NCI-H2196 (cell line): Measurements from ENCODE around the gene PSTK.
A peak's percentile ranks its signal among the peaks of the same experiment; 100 is the strongest.

Experiments used
- DNase-seq: peaks from one replicate; lab custom pipeline; 2025; ENCODE audit not compliant: unreplicated experiment; lab: John Stamatoyannopoulos, UW

Gene PSTK, protein sequence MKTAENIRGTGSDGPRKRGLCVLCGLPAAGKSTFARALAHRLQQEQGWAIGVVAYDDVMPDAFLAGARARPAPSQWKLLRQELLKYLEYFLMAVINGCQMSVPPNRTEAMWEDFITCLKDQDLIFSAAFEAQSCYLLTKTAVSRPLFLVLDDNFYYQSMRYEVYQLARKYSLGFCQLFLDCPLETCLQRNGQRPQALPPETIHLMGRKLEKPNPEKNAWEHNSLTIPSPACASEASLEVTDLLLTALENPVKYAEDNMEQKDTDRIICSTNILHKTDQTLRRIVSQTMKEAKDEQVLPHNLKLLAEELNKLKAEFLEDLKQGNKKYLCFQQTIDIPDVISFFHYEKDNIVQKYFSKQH

DNA sequence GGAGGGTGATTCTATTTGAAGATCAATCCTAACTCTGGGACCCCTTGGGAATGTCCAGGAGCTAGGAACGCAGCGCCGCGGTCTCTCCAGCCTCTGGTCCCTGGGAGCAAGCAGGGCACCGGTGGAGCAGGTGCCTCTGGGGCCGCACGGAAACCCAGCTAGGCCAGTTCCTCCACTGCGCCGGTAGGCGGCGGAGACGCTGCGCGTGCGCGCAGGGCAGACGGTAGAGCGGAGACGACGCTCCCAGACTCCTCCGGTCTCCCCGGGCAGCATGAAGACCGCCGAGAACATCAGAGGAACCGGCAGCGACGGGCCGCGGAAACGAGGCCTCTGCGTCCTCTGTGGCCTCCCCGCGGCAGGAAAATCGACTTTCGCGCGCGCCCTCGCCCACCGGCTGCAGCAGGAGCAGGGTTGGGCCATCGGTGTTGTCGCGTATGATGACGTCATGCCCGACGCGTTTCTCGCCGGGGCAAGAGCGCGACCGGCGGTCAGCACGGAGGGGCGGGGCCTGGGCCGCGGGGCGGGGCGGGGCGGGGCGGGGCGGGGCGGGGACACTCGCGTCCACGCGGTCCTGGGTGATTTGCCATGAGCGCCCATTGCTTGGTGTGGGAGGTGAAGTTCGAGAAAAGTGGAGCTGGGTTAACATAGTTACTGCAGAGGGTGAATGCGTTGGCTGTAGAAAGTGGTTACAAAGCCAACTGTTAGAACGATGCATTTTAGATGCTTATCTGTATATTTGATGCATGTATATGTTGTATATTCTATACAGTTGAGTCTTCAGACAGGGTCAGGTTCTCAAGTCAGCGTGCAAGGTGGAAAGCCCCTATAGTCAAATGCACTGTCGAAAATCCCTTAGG, at the start of gene PSTK:
PSTK (plus strand) TSS at position 193 of the 857 bp plus-strand sequence; CDS start at position 272, 79 bp downstream.
- peak; percentile 79 for DNase-seq

DNA sequence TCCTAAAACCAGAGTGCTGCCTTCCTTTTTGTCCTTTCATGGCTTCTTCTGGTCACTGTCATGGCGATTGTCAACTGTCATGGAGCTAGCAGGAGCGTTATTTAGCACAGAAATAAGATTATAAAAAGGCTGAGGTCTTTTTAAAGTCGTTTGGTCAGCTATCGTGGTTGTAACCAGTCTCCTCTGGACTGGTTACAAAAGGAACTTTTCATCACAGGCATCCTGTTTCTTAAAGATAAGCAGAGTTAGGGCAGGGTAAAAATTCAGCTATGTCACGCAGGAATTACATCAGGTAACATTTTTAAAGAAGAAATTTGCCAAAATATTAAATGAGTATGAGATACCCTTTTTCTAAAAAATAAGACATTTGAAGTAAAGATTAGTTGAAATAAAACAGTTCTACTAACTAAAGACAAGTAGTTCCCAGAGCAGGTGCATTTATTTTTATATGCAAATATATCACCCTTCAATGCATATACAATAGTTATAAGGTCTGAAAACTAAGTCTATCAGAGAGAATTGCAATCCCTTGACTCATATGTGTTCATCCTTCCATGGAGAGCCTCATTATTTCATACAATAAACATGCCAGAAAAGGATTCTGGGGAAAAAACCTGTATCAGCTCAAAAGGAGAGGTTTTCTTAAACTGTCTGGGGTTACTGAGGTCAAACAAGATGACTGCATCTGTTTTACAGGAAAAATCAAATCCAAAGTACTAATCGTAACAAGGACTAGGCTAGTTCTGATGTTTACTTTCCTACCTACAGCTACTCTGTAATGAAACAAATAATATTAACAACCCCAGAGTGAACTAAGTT, 48.9 kb upstream of the PSTK start:
- DNase-seq: no peak

DNA sequence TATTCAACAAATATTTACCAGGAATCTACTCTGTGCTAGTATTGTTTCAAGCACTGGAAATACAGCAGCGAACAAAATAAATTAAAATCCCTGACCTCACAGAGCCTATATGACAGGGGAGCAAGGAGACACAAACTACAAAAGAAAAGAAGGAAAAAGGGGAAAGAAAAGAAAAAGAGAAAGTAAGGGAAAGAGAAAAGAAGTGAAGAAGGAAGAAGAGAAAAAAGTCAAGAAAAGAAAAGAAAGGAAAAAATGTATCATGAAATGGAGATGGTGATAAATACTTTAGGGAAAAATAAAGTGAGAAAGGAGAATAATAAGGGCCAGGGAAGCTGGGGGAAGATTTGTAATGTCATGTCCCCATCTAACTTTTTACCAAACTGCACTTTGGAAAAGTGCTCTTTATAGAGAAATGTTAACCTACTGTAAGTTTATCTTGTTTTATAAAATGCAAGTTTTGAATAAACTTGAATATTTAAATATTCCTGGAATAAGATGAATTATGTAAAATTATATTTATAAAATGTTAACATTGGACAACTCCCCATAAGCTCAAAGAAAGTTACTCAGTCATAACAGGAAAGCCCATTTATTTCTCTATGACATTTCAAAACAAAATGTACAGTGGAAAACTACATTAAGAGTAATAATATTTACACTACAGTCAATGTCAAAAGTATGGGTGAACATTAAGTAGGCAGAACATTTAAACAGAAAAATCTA, 40.9 kb upstream of the PSTK start:
- DNase-seq: no peak

DNA sequence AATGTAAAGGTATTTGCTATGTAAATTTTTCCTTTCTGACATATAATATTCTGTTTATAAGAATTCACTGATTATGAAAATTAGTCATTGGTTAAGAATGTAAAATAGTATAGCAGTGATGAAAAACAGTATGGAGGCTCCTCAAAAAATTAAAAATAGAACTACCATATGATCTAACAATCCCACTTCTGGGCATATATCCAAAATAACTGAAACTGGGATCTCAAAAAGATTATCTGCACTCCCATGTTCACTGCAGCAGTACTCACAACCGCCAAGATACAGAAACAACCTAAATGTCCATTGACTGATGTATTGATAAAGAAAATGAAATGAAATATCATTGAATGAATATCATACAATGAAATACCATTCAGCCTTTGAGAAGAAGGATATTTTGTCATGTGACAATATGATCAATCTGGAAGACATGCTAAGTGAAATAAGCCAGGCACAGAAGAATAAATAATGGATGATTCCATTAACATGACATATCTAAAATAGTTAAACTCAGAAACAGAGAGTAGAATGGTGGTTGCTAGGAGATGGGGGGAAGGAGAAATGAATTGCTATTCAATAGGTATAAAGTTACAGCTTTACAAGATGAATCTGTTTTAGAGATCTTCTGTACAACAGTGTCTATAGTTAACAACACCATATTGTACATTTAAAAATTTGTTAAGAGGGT, 40.2 kb upstream of the PSTK start:
- no peak for DNase-seq

DNA sequence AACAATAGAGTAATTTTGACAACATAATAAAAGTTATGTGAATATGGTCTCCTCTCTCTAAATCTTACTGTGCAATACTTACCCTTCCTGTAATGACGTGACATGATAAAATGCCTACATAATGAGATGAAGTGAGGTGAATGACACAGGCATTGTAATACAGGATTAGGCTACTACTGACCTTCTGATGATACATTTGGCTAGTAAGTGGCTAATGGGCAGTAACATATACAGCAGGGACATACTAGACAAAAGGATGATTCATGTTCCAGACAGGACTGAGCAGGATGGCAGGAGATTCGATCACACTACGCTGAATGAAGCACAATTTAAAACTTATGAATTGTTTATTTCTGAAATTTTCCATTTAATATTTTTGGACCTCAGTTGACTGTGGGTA, 30.9 kb upstream of the PSTK start:
- no peak for DNase-seq

DNA sequence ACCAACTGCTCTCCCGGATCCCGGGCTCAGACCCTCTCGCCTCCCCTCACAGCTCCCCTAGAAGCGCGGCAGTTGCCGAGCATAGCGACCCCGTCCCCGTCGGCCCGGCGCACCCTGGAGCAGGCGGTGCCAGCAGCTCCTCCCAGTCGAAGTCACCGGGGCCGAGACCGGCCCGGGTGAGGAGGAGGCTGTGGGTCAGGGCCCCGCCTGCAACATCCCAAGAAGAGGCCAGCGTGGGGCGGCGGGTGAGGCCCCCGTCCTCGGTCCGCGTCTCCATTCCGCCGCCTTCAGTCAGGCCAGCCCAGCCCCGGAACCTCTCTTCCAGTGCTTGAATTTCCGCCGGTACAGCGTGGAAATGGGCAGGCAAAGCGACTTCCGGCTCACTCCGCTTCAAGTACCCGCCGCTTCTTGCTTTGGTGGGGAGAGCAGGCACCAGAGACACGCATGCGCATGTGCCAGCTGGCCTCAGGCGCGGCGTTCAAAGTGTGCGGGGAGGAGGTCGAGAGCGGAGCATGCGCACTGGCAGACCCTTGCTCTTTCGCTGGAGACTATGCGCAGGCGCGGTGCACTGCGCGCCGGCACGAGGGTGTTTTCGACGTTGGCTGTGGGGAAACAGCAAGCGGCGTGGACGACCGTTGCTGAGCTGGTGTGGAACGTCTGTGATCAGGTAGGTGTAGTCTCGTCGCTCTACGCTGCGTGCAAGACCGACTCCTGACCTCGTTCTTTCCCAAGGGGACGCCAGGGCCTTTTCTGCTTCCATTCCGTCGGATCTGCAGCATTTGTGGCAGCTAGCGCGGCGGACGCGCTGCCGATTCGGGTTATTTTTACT, 26.1 kb upstream of the PSTK start, which contains the start of gene C10orf88:
C10orf88 (minus strand) TSS at position 326 of the 829 bp plus-strand sequence; CDS start at position 277, 49 bp downstream.
- DNase-seq: peak; percentile 87

DNA sequence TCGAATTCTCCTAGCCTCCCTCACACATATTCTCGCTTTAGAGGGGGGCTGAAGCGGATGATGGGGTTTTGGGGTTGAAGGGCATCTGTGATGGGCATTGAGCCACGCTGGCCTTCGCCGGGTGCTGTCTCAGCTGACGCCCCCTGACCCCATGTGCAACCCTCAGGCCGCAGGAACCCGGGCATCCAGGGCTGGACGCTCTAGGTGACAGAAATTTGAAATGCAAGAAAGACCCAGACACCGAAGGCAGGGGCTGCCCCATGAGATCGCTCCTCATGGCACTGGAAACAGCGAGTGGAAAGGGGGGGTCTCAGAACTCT, 25.5 kb upstream of the PSTK start:
- no peak for DNase-seq

DNA sequence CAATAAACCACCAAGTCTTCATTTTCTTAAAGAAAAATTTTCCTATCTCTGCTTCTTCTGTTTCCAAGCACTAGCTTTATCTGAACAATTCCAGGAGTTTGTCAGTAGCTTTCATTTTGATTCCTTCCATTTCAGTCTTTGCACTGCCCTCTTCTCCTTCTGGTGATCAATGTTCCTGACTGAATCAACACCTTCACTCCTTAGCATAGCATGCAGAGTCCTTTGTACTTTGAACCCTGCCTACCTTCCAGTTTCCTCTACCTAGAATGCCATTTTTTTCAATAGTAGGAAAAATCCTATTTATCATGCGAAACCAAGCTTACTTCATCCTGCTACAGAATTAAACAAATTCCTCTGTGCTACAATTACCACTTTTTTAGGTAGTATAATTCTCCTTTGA, 24.3 kb upstream of the PSTK start:
- no peak for DNase-seq

DNA sequence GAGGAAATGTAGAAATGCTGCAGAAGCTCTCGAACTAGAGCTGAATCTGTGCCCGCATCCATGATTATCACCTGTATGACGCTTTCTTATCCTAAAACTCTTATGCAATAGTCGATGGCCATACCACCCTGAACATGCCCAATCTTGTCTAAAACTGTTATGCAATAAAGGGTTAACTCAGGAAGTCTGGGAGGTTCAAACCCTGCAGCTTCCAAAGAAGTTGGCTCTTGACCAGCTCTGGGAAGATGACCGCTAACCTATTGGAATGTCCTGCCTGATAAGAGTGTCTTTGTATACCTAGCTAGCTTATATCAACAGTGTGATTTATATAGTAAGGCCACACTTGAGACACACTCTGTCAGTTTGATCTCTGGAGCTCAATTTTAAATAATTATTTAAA, 22.7 kb upstream of the PSTK start:
- DNase-seq: no peak

DNA sequence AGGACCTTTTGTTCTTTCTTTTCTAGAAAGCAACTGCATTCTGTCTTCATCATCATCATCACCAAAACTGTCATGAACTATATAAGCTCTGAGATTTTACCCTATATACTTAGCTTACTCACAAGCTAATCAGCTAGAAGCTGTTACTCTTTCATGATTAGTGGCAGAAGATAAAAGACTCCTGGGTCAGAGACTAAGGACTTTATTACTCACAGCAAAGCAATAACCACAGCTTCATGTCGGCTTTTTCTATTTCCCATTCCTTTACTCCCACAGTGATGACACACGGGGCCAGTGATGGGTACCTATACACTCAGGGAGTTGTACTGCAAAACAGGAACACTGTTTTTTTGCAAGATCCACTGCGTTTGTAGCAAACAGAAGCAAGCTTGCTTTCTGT, 17.8 kb upstream of the PSTK start:
- DNase-seq: no peak

DNA sequence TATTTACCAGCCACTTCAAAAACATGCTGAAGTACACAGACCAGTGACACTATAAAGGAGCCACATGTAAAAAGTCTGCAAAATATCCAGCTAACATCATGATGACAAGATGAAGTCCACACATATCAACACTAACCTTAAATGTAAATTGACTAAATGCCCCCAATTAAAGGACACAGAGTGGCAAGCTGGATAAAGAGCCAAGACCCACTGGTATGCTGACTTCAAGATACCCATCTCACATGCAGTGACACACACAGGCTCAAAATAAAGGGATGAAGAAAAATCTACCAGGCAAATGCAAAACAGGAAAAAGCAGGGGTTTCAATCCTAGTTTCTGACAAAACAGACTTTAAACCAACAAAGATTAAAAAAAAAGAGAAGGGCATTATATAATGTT, 13.3 kb upstream of the PSTK start:
- DNase-seq: no peak

DNA sequence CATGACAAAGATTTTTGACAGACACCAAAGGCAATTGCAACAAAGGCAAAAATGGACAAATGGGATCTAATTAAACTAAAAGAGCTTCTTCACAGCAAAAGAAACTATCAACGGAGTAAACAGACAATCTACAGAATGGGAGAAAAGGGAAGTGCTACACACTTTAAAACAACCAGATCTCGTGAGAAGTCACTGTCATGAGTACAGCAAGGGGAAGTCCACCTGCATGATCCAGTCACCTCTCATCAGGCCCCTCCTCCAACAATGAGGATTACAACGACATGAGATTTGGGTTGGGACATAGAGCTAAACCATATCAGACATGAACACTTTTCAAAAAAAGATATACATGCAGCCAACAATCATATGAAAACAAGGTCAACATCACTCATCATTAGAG, 11.5 kb upstream of the PSTK start:
- no peak for DNase-seq

DNA sequence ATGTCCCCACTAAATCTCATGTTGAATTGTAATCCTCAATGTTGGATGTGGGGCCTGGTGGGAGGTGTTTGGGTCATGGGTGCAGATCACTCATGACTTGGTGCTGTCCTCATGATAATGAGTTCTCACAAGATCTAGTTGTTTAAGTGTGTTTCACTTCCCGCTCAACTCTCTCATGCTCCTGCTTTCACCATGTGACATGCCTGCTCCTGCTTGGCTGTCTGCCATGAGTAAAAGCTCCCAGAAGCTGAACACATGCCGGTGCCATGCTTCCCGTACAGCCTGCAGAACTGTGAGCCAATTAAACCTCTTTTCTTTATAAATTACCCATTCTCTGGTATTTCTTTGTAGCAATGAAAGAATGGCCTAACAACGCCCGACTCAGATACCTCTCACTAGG, 6.2 kb upstream of the PSTK start:
- DNase-seq: no peak

DNA sequence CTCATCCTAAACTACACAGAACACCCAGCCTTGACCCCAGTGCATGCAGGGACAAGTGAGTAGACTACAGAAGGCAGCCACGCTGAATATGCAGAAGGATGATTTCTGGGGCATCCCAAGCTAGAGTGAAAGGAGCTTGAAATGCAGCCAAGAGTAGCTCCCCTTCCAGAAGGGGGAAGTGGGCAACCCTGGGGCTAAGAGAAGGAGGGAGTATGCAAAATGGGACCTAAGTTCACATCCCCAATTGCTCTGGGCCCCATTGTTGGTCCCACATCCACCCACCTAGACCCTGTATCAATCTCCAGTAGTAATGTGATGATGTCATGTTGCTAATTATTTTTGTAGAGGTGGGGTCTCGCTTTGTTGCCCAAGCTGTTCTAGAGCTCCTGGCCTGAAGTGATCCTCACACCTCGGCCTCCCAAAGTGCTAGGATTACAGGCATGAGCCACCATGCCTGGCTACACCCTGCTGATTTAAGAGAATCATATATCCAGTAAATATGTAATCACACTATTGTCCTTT, 5.6 kb upstream of the PSTK start:
- no peak for DNase-seq

DNA sequence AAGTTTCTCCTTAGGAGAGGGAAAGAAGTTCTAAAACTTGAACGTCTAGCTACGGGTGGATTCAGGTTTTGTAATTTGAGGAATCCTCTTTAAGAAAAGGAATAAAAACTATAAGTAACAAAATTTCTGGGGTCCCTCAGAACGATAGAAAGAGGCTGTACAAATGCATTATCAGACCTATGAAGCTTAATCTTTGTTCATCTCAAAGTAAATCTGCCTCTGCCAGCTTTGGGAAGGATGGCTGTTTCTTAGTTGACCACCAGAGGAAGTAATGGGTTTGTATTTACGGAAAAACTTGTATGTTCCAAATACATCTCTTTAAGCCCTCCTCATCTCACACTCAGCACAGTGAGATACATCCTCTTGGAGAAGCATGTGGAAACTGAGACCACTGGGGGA, 864 bp downstream of the PSTK start:
- no peak for DNase-seq

DNA sequence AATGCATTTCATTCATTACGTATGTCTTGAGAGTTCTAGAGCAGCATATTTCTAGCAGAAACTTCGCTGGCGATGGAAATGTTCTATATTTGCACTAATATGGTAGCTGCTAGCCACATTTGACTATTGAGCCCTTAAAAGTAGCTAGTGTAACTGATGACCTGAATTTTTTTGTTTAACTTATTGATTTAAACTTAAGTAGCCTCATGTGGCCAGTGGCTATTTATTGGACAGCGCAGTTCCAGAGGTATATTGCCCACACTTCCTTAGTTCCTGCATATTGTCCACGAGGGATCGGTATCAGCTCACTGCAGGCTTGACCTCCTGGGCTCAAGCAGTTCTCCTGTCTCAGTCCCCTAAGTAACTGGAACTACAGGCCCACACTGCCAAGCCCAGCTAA, 3.7 kb downstream of the PSTK start:
- no peak for DNase-seq

DNA sequence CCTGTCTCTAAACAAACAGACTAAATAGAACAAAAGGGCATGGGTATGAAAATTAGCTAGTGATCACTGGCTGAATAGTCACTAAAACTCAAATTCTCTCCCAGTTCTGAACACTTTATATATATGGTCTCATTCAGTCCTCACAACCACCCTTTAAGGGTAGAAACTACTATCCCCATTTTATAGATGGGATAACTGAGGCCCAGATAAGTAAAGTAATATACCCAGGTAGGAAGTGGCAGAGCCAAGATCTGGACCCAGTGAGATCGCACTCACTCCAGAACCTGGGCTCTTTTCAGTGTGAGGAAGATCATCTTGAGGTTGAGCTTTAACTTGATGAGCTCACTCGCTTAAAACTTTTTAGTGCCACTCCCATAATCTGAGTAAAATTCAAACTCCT, 4.5 kb downstream of the PSTK start:
- DNase-seq: no peak

DNA sequence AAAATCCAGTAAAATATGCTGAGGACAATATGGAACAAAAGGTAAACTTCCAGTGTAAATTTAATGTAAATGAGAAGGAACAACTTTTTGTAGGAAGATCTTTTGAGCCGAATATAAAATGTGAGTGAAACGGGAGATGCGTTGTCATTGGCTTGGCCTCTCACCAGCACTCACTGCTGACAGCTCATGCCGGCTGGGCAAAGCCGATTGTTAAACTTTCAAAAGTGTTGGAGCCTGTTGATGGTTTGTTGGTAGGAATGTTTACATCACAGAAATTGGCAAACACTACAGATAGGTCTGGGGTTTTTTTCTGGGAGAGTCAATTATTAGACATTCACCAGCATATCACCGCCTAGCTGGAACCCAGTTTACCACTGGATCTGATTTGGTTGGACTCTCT, 6.1 kb downstream of the PSTK start:
- no peak for DNase-seq

DNA sequence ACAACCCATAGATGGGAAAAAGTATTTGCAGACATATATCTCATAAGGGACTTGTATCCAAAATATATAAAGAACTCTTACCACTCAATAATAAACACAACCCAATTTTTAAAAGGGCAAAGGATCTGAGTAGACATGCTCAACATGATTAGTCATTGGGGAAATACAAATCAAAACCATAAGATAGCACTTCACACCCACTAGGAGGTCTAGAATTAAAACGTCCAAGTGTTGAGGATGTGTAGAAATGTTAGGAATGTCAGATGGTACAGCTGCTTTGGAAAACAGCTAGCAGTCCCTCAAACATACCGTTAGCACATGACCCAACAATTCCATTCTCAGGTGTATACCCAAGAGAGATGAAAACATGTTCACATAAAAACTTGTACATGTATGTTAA, 8.3 kb downstream of the PSTK start:
- DNase-seq: no peak
